ENCODE data around the gene LRRC71. TPM values are rescaled to one million over a fixed set of nuclear protein-coding genes. Genes with fewer than 3 reads are reported as not detected.

The LRRC71 gene
- total and polyA plus RNA-seq, 10 of the 15 experiments (the other 5 are each of a cell fraction or from before 2014, with no cell fraction given), result not detected

DNA sequence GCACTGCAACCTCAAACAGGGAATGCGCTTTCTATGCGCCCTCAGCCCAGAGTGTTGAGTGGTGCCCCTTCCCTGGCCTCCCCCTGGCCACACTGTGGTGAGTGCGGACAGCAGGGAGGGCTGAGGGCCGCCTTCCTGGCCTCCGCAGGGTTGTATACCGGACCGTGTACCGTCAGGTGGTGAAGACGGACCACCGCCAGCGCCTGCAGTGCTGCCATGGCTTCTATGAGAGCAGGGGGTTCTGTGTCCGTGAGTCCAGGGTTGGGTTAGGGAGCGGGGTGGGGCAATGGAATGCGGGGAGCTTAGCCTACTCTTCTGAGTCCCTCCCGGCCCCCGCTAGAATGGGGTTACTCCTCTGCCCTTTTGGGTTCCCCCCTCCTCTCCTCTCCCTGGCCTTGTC lies 15.3 kb upstream of the LRRC71 start:
- H3K9ac ChIP-seq (ENCODE audit: control insufficient read depth, insufficient read depth, low read length), result no peak overlapping the region
- BruUV-seq (replicated peaks), result no TSS peak
- no peaks in the 10 kb centered on the region for H3K36me3 ChIP-seq (ENCODE audit: control insufficient read depth in 2 of 2, insufficient read depth in 2 of 2, low read length in 1 of 2)
- no peaks in the 10 kb centered on the region for H3K9me3 ChIP-seq (replicated peaks; ENCODE audit: control insufficient read depth, insufficient read depth, low read length)
- no peaks in the 10 kb centered on the region for H3K79me2 ChIP-seq (ENCODE audit: control insufficient read depth, insufficient read depth, low read length)
- no peak for DNase-seq (ENCODE audit: low read depth, low spot score)
- in situ Hi-C loops (cut with MboI) (no loop called here), intact Hi-C loops (cut with micrococcal nuclease; ENCODE audit: unreplicated experiment) (no loop called here)
- H2AFZ ChIP-seq (ENCODE audit: control insufficient read depth, low read depth, low read length), result no peak overlapping the region
- H3K4me1 ChIP-seq (ENCODE audit: control insufficient read depth, insufficient read depth, low read length), result no peaks in the 10 kb centered on the region
- CTCF ChIA-PET, result no interaction called here
- no peak overlapping the region for H3K4me3 ChIP-seq
- no peaks in the 10 kb centered on the region for H4K20me1 ChIP-seq (ENCODE audit: control insufficient read depth, insufficient read depth)
- TF ChIP-seq, protein P1, sequence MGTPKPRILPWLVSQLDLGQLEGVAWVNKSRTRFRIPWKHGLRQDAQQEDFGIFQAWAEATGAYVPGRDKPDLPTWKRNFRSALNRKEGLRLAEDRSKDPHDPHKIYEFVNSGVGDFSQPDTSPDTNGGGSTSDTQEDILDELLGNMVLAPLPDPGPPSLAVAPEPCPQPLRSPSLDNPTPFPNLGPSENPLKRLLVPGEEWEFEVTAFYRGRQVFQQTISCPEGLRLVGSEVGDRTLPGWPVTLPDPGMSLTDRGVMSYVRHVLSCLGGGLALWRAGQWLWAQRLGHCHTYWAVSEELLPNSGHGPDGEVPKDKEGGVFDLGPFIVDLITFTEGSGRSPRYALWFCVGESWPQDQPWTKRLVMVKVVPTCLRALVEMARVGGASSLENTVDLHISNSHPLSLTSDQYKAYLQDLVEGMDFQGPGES (IDR thresholded peaks at IDR 0.05), result no peak
- TF ChIP-seq, protein P2, sequence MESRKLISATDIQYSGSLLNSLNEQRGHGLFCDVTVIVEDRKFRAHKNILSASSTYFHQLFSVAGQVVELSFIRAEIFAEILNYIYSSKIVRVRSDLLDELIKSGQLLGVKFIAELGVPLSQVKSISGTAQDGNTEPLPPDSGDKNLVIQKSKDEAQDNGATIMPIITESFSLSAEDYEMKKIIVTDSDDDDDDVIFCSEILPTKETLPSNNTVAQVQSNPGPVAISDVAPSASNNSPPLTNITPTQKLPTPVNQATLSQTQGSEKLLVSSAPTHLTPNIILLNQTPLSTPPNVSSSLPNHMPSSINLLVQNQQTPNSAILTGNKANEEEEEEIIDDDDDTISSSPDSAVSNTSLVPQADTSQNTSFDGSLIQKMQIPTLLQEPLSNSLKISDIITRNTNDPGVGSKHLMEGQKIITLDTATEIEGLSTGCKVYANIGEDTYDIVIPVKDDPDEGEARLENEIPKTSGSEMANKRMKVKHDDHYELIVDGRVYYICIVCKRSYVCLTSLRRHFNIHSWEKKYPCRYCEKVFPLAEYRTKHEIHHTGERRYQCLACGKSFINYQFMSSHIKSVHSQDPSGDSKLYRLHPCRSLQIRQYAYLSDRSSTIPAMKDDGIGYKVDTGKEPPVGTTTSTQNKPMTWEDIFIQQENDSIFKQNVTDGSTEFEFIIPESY (IDR thresholded peaks at IDR 0.05), result no peak
- TF ChIP-seq CHD2 (IDR thresholded peaks at IDR 0.05; ENCODE audit: borderline replicate concordance, low read depth, low read length) (no peak), CREM (IDR thresholded peaks at IDR 0.05; ENCODE audit: low read depth) (no peak), CEBPB (IDR thresholded peaks at IDR 0.05; ENCODE audit: borderline replicate concordance in 1 of 2, low read depth in 2 of 2, low read length in 2 of 2) (no peak), YY1 (IDR thresholded peaks at IDR 0.05; ENCODE audit: low read depth, low read length) (no peak), ZNF622 (IDR thresholded peaks at IDR 0.05) (no peak), SPI1 (IDR thresholded peaks at IDR 0.05; ENCODE audit: borderline replicate concordance, insufficient read depth, low read depth, low read length) (no peak), BMI1 (IDR thresholded peaks at IDR 0.05; ENCODE audit: borderline replicate concordance) (no peak), ETV6 (conservative IDR thresholded peaks at IDR 0.05 in 1 of 2, IDR thresholded peaks at IDR 0.05 in 1 of 2; ENCODE audit: borderline replicate concordance in 1 of 2, low read depth in 1 of 2) (no peak), PAX5 (IDR thresholded peaks at IDR 0.05; ENCODE audit: borderline replicate concordance, low read depth, low read length) (no peak), STAT3 (IDR thresholded peaks at IDR 0.05; ENCODE audit: low read depth, low read length) (no peak), NR2F1 (conservative IDR thresholded peaks at IDR 0.05) (no peak), GATAD2B (conservative IDR thresholded peaks at IDR 0.05; ENCODE audit: low read depth) (no peak), RUNX3 (IDR thresholded peaks at IDR 0.05; ENCODE audit: low read length) (no peak)
- TF ChIP-seq, protein P3, sequence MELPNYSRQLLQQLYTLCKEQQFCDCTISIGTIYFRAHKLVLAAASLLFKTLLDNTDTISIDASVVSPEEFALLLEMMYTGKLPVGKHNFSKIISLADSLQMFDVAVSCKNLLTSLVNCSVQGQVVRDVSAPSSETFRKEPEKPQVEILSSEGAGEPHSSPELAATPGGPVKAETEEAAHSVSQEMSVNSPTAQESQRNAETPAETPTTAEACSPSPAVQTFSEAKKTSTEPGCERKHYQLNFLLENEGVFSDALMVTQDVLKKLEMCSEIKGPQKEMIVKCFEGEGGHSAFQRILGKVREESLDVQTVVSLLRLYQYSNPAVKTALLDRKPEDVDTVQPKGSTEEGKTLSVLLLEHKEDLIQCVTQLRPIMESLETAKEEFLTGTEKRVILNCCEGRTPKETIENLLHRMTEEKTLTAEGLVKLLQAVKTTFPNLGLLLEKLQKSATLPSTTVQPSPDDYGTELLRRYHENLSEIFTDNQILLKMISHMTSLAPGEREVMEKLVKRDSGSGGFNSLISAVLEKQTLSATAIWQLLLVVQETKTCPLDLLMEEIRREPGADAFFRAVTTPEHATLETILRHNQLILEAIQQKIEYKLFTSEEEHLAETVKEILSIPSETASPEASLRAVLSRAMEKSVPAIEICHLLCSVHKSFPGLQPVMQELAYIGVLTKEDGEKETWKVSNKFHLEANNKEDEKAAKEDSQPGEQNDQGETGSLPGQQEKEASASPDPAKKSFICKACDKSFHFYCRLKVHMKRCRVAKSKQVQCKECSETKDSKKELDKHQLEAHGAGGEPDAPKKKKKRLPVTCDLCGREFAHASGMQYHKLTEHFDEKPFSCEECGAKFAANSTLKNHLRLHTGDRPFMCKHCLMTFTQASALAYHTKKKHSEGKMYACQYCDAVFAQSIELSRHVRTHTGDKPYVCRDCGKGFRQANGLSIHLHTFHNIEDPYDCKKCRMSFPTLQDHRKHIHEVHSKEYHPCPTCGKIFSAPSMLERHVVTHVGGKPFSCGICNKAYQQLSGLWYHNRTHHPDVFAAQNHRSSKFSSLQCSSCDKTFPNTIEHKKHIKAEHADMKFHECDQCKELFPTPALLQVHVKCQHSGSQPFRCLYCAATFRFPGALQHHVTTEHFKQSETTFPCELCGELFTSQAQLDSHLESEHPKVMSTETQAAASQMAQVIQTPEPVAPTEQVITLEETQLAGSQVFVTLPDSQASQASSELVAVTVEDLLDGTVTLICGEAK (IDR thresholded peaks at IDR 0.05; ENCODE audit: borderline replicate concordance), result no peak
- POLR2A ChIA-PET, result no interaction called here
- H3K4me2 ChIP-seq (ENCODE audit: control insufficient read depth, insufficient read depth), result no peak overlapping the region
- no peak for FAIRE-seq
- RAD21 ChIA-PET (ENCODE audit: unreplicated experiment), result no interaction called here
- 44% methylated on average over 16 of the region's 16 CpGs for WGBS (ENCODE audit: insufficient coverage, insufficient replicate concordance, low lambda C conversion rate, missing lambda C conversion rate)
- H3K27ac ChIP-seq (ENCODE audit: control insufficient read depth, insufficient read depth), result no peak overlapping the region
- no peak for ATAC-seq
- peaks cover 0 to 2% of the 10 kb centered on the region in 2 experiments; a peak in 3 of 4 replicates for H3K27me3 ChIP-seq (replicated peaks in 1 of 2; ENCODE audit: control insufficient read depth in 2 of 2, insufficient read depth in 2 of 2, low read length in 1 of 2)
- SMC1A ChIA-PET (ENCODE audit: uncharacterized antibody, unreplicated experiment), result no interaction called here

Data from GM12878 (cell line).